Hepatic stellate cell (primary cell): ENCODE results near the gene ZBTB25.

Source experiments
- DNase-seq: peaks from one replicate; pipeline ENCODE4 v3.0.0; 2011; ENCODE audit warnings: low spot score

Gene ZBTB25

DNA sequence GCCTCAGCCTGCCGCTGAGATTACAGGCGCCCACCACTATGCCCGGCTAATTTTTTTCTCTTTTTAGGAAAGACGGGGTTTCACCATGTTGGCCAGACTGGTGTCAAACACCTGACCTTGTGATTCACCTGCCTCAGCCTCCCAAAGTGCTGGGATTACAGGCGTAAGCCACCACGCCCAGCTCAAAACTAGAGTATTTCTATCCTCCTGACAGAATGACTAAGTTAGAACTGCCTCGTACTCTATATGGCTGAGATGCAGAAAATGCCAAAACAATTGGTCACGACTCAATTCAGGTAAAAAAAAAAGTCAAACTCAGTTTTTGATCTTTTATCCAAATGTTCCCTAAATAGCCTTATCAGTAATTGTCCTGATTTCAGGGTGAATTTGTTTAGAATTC lies 27.2 kb downstream of the ZBTB25 start:
- no peak for DNase-seq

DNA sequence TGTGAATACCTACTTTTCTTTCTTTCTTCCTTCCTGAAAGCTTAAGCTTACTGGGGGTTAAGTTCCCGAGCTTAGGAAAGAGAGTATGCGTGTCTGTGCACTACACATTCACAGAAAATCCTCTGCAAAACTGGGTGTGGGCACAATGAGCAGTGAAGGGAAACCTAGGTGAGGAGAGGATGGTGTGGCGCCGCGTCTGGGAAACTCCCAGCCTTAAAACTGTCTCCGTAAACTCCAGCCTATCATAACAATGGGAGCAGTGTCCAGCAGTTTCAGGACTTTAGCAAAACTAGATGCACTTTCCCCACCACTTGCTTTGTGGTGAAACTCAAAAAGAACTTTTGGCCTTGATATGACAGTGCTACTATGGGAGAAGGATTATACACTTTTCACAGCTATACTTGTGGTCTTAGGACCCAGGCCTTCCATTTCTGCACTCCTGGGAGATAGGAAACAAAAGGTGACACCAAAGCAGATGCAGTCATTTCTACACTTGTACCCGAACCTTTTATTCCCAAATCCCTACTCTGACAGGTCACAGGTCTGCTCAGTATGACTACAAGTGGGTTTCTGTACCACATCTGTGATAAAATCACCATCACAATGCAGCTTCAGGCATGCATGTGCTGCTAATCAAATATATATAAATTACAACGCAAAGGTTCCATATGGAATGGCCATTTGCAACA lies 27.9 kb downstream of the ZBTB25 start:
- no peak for DNase-seq

DNA sequence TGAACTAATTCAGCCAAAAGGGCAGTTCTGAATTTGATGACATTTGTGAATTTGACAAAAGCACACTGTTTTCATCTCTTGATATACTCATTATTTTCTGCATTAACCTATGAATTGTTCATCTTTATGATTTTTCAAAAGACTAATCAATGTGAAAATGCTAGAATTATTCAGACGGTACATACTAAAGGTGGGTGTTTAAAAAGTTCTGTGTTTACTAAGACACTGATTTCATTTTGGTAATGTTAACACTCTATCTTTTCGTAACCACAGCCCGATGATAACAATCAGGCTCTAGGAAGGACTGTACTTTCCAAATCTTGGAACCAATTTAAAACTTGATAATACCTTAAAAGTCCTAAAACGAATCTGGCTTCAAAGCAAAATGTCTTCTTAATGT lies 28.9 kb downstream of the ZBTB25 start:
- DNase-seq: no peak

DNA sequence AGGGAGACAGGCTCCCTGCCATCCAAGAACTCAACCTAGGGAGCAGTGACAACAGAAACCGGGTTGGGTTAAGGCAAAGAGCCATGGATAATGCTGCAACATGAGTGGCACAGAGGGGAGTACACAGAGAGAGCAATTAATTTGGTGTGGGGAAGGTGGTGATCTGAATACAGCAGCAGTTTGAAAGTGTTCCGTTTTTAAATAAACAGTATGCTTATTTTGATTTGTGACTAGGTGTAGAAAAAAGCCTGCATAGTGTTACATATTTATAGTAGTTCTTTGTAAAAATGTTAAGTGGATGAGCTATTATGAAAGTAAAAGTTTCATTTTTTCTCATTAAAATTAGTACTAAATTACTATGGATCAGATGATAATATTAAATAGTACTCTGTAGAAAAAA lies 29.6 kb downstream of the ZBTB25 start:
- DNase-seq: no peak

DNA sequence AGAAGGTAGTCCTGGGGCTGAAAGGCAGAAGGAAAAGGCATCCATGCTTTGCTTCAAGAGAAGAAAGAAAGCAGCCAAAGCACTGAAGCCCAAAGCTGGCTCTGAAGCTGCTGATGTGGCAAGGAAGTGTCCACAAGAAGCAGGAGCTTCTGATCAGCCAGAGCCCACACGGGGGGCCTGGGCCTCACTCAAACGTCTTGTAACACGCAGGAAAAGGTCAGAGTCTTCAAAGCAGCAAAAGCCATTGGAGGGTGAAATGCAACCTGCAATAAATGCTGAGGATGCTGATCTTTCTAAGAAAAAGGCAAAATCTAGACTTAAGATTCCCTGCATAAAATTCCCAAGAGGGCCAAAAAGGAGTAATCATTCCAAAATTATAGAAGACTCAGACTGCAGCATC lies 35.2 kb downstream of the ZBTB25 start:
- no peak for DNase-seq

DNA sequence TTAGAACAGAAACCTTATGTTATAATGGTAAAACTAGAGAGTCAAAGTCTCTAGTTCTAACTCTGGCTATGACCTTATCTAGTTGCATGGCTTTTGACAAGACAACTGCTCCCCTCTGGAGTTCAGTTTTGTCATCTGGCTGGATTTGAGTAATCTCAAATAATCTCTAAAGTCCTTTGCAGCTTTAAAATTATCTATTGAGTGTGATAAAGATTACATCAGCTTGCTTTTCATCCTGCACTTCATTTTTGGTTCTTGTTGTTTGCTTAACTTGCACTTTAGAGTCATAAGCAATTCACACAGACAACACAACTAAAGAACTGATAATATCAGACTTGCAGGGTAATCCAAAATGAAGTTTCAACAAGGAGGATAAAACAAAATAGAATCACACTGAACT lies 36.1 kb downstream of the ZBTB25 start:
- DNase-seq: no peak

DNA sequence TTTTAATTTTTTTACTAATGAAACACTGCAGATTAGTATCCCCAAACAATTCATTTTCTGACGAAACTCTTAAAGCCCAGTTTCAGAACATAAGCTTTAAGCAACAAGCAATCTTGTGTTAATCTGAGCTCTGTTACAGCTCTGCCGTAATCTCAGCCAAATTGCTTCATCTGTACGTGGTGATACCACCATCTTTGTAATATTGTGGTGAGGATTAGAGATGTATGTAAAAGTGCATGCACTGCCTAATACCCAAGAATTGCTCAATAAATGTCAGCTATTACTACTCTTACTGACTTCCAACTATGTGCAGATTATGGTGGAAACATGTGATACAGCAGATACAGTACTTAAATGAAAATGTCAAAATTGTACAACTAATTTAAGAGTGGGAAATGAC lies 36.5 kb downstream of the ZBTB25 start:
- no peak for DNase-seq

DNA sequence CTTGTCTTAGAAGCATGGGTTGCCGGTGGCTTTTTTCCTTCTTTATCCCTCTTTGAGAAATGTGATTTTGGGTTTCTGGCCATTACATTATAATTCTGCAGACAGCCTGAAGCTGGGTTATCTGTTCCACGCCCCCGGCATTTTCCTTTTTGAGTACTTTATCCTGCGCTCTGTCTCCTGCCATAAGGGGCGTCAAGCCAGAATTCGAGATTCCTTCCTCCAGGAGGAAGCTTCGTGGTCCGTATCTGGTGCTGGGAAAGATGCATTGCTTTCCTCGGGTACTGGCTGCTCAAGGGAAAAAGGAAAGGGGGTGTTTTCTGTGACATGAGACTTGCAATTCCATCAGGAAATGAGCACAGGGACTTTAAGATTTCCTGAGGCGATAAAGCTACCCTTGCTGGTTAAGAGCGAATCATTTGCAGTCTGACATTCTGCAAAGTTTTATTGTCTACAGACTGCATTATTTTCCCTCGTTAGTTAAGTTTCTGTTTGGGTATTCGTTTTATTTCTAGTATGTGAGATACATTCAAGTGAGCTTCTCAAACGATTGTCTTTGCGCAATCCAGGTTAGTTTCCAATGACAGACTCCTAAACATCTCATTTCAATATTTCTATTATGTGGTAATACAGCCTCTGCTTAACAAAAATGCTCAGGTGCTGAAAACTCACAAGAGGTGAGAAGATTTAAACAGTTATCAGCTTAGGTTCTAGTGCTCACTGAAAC lies 37.6 kb downstream of the ZBTB25 start:
- peak; percentile 65 for DNase-seq

DNA sequence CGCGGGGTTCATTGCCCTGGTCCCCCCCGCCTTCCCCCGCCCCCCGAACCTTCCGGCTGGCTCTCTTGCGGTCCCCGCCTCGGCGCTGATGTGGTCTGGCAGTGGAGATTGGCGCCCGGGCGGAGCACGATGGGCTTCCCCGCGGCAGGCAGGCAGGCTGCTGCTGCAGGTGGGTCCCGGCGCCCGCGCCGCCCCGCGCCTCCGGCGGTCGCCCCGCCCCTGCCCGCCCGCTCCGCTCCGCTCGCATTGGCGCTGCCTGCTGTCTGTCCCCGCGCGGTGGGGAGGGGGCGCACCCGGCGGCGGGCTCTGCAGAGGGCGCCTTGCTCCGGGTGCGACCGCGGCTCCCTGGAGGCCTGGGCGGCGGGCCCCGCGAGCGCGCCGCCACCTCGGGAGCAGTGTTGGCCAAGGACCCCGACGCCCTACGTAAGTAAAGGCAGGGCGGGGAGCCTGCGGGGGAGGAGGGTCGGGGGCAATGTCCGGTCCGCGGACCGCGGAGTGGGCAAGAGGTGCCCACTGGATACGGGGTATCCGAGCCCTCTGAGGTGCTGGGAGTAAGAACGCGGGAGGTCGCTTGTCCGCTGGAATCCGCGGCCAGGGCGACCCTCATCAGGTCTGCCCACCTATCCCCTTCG lies 38.3 kb downstream of the ZBTB25 start, which contains the start of gene AKAP5:
TSS of gene AKAP5 (plus strand) at position 309 of the 632 bp plus-strand sequence. CDS start 2,896 bp downstream, outside the sequence.
- DNase-seq: peak; percentile 42

DNA sequence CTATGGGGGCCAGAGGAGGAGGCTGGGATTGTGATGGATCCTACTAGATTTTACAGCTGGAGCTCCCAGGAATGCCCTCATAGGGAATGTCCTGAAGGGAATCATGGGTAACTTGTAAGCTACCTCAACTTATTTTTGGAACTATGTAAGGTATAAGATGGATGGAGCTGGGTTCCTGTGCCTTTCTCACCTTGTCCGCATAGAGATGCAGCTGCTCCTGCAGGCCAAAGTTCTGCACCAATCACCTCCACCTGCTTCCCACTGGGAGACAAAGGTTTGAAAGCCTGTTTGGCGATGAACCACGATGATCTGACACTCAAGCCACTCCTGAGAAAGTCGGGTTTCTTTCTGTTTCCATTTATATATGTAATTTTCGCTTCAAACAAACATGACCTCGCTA lies 39.0 kb downstream of the ZBTB25 start:
- no peak for DNase-seq

DNA sequence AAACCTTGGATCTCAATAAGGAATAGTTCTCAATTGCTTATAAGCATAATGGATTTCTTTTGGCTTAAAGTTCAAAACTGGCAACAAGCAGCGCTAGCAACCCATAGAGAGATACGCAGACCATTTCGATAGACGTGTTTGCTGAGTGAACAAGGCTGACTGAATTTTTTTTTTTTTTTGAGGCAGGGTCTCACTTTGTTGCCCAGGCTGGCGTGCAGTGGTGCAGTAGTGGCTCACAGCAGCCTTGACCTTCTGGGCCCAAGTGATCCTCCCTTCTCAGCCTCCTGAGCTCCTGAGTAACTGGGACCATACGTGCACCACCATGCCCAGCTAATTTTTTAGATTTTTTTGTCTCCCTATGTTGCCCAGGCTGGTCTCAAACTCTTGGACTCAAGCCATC lies 39.8 kb downstream of the ZBTB25 start:
- DNase-seq: no peak

DNA sequence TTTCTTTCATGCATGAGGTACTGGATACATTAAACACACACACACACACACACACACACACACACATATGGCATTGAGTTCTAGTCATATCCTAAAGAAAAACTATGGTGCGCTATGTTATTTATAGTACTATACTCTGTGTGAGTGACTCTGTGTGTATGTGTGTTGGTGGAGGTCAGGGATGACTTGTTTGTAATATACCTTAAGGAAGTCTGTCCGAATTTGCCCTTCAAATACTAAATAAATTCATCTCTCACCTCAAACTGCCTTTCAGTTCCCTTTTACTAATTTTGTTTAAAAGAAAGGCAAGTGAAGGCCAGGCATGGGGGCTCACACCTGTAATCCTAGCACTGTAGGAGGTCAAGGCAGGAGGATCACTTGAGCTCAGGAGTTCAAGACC lies 40.4 kb downstream of the ZBTB25 start:
- DNase-seq: no peak

DNA sequence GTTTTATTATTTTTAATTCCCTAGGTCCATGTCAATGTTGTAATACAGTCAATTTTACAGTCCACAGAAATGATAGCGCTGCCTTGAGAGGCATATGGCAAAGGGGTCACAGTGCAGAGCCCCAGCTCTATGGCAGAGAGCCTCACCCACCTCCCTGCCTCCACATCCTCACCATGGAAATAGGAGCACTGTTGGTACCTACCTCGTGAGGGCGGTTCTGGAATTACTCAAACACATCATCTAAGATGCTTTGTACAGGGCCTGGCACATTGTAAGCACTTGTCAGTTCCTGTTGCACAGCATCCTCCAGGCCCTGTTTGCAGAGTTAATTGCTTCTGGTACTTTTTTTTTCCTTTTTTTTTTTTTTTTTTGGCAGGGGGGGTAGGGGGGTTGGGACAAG lies 42.4 kb downstream of the ZBTB25 start:
- DNase-seq: no peak

DNA sequence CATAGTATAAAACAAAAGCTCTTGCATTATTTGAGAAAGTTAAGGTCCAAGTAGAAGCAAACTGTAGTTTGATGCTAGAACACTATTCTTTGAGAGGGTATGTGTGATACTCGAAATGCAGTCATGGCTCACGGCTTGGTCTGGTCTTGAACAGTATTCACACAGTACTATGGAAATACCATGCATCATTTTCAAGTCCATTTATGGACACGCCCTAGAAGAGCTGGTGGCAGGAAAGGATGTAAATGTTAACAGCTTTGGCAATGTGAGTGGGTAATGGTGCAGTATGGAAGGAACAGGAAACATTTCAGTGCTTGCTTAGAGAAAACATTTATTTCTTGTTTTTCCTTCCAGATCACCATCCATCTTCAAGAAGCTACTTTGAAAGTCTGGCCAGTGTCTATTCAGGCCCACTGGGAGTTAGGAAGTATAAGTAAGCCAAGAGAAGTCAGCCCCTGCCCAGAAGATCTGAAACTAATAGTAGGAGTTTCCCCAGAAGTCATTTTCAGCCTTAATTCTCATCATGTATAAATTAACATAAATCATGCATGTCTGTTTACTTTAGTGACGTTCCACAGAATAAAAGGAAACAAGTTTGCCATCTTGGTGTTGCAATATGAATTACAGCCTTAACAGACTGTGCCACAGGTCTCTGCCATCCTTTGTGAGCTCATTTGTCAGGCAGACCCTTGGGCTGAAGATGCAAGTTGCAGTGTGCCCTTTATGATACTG lies 44.1 kb downstream of the ZBTB25 start:
- no peak for DNase-seq

DNA sequence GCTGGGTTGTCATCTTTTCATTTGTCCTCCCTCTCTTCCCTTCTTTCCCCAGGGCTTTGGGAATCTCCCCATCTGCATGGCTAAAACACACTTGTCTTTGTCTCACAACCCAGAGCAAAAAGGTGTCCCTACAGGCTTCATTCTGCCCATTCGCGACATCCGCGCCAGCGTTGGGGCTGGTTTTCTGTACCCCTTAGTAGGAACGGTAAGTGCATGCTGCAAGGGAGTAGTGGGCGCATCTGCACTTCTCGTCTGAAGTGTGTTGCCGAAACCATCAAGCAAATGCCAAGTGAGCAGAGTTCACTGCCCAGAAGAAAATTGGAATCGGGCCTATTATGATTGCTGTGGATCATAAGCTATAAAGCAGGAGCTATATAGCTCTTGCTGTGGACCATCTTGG lies 49.0 kb downstream of the ZBTB25 start:
- DNase-seq: no peak

DNA sequence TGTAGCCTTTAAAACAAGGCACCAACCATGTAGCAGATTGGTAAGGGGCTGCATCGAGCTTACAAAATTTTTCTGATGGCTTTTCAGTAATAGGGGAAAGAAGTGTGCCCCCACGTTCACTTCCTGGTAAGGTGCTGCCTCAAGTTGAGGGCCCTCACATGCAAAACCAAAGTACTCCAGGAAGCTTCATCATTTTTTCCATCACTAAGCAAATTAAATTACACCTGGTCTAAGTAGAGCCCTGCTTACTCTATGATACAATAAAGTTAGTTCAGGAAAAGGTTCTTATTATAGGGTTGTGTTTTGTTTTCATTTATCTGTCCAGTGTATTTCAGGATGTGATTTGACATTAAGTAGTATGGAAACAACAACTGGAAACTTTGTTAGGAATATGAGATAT lies 53.4 kb downstream of the ZBTB25 start:
- DNase-seq: no peak

DNA sequence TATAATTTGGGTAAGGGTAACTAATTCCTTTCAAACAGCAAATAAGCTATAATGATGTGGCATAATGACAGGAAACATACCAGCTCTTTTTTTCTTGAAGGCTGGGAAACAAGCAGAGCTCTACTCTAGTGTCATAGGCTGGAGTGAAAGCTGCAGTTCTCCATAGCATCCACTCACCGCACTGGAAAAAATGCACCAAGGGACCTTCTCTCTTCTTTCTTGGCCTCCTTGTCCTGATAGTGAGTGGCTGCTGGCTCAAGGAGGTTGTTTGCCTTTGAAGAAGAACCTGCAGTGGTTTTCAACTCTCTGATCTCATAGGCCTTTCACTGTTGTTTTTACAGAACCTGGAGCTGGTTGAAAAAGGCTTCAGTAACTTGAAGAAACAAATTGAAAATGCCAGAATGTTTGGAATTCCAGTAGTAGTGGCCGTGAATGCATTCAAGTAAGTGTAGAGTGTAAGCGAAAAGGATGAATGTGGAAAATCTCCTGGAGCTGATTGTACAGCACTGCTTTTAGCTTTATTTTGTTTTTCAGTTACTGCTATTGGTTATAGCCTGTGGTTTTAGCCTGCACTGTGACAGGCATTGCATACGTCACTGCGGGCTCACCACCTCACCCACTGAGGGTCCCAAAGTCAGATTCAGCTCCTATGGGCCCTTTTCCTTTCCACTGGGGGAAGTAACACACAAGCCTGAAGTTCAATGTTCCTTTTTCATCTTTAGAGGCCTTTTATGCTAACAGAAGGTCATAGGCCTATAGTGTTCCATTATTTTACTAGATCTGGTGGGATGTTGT lies 55.6 kb downstream of the ZBTB25 start:
- no peak for DNase-seq

DNA sequence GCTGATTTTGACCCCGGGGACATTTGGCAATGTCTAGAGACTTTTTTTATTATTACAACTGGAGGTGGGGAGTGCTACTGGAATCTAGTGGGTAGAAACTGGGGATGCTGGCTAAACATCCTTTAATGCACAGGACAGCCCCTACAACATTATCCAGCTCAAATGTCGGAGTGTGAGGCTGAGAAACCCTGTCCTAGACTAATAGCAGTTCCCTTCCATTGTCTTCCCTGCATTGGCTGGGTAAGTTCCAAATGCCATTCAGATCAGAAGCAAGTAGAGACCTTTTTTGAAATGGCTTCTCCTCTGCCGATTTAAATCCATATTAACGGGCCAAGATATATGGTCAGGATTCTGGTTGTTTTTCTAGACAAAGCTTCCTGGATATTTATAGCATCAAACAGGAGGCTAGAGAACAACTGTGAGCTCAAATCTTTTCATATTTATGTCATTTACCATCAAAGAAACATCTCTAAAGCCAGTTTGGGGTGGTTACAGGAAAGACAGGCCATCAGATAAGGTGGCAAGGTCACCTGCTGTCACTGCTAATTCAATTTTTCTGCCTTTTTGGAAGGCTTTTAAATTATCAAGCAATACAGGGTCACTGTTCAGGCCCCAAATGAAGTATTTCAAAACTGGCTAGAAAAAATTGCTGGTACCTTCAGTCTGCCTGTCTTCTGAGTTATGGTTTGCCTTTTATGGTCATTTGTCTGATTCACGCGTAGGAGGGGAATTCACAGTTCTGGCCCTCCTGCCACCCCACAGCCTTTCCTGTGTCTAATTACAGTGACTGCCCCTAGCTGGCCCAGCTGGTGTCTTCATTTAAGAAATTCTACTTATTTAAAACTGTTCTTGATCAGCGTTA lies 58.4 kb downstream of the ZBTB25 start:
- DNase-seq: peak; percentile 42

DNA sequence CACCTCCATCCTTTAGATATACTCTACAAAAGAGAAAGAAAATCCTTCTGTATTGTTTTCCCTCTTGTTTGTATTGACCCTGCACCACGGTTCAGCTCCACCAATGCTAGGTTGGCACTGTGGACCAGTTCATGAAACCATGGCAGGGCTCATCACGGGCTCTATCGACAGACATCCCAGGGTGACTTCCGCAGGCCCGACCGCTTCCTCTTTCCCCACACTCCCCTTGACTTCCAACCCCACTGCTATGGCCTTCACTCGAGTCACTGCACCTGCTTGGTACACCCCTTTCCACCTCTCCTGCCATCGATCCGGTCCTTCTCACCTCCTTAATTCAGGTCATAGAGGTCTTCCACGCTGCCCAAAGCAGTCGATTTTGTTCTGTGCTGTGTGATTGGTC lies 59.5 kb downstream of the ZBTB25 start:
- no peak for DNase-seq

DNA sequence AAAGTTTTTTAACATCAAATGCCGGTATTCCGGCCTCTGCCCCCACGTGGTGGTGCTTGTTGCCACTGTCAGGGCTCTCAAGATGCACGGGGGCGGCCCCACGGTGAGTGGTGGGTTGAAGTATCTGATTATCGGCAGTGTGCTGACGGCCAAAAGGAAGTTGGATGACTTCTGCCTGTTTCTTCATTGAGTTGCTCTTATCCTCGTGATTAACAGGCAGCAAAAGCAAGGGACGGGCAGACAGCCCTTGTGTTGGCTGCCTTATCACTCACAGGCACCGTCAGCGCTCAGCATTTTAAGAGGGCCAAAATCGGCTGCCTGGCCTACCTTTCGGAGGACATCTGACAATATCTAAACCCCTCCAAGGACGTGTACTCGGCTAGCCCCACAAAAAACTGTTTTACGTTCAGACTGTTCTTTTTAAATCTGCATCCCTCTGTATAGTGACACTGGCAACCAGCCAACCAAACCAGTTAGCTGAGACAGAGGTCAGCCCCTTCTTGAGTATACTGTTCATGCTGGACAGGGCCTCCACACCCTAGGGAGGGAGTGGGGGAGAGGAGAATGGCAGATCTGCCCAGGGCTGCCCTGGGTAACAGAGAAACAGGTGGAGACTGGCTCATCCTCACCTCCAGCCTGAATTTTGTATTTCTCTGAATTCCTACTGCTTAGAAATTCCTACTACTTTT lies 61.2 kb downstream of the ZBTB25 start:
- no peak for DNase-seq
